PFSK-1 (cell line): Measurements from ENCODE around the gene ANKDD1B.

ENCODE experiments used
- FOXP2 ChIP-seq: optimal IDR thresholded peaks from 2 replicates; pipeline ENCODE3; 2011; ENCODE audit warnings: borderline replicate concordance, control low read depth, inconsistent platforms; ENCODE audit not compliant: insufficient read depth; ENCODE audit errors: extremely low read length, extremely low read depth
- POLR2AphosphoS5 ChIP-seq: IDR thresholded peaks from 2 replicates; pipeline ENCODE4 v1.6.1; 2012; ENCODE audit warnings: low read depth, mild to moderate bottlenecking, control low read depth, low read length, moderate library complexity
- REST ChIP-seq, 2 experiments: IDR thresholded peaks; 2 replicates each; pipeline versions ENCODE4 v1.6.1 to v1.8.0; 2011 to 2012; ENCODE audit warnings: low read depth in 2 of 2, low read length in 2 of 2, control low read depth in 1 of 2, inconsistent platforms in 1 of 2, mild to moderate bottlenecking in 1 of 2, moderate library complexity in 1 of 2; ENCODE audit not compliant: insufficient read depth in 1 of 2
- SIN3A ChIP-seq: IDR thresholded peaks from 2 replicates; pipeline ENCODE4 v1.6.1; 2012; ENCODE audit warnings: mild to moderate bottlenecking, low read length, moderate library complexity, borderline replicate concordance; ENCODE audit not compliant: insufficient read depth
- TAF1 ChIP-seq: IDR thresholded peaks from 2 replicates; pipeline ENCODE4 v1.6.1; 2012; ENCODE audit warnings: low read length, control low read depth, borderline replicate concordance; ENCODE audit not compliant: insufficient read depth

Gene ANKDD1B

GRCh38 chr5:75671506-75671905 lies 60.3 kb downstream of the ANKDD1B start:
- TF ChIP-seq SIN3A (no peak), TAF1 (no peak), REST (IDR thresholded peaks at IDR 0.05; ENCODE audit: insufficient read depth in 1 of 2, low read depth in 2 of 2, low read length in 2 of 2) (no peak), FOXP2 (no peak), POLR2AphosphoS5 (no peak)

GRCh38 chr5:75672616-75673015 lies 61.4 kb downstream of the ANKDD1B start:
- TF ChIP-seq FOXP2, result no peak
- TF ChIP-seq SIN3A, result no peak
- TF ChIP-seq POLR2AphosphoS5, result no peak
- no peak for TF ChIP-seq REST (IDR thresholded peaks at IDR 0.05; ENCODE audit: insufficient read depth in 1 of 2, low read depth in 2 of 2, low read length in 2 of 2)
- no peak for TF ChIP-seq TAF1

- TF ChIP-seq REST (IDR thresholded peaks at IDR 0.05; ENCODE audit: insufficient read depth in 1 of 2, low read depth in 2 of 2, low read length in 2 of 2) (no peak), FOXP2 (no peak), SIN3A (no peak), TAF1 (no peak), POLR2AphosphoS5 (no peak)
Observed at GRCh38 chr5:75675783-75676182, 64.5 kb downstream of the ANKDD1B start.

- TF ChIP-seq POLR2AphosphoS5 (no peak), FOXP2 (no peak), TAF1 (no peak), SIN3A (no peak), REST (IDR thresholded peaks at IDR 0.05; ENCODE audit: insufficient read depth in 1 of 2, low read depth in 2 of 2, low read length in 2 of 2) (no peak)
Observed at GRCh38 chr5:75677607-75678006, 66.4 kb downstream of the ANKDD1B start.

- no peak for TF ChIP-seq FOXP2
- no peak for TF ChIP-seq REST (IDR thresholded peaks at IDR 0.05; ENCODE audit: insufficient read depth in 1 of 2, low read depth in 2 of 2, low read length in 2 of 2)
- no peak for TF ChIP-seq TAF1
- no peak for TF ChIP-seq SIN3A
- TF ChIP-seq POLR2AphosphoS5, result no peak
Observed at GRCh38 chr5:75678155-75678554, 66.9 kb downstream of the ANKDD1B start.
